Testis (tissue), 3 donors: Measurements from ENCODE around the gene TRIOBP. TPM values are rescaled to one million over a fixed set of nuclear protein-coding genes. Genes with fewer than 3 reads are reported as not detected.
A peak's percentile ranks its signal among the peaks of the same experiment; 100 is the strongest.

Experiments
- DNase-seq: peaks from one replicate; pipeline ENCODE4 v3.0.0-alpha.2; 2019
- H3K27ac ChIP-seq, 2 donors: fragments of 200-600 bp; sonication (generic); one replicate each; pipeline ENCODE4 v1.5.1; 2019
- H3K27me3 ChIP-seq: fragments of 200-600 bp; sonication (generic); one replicate; pipeline ENCODE4 v1.5.1; 2019
- H3K36me3 ChIP-seq: fragments of 200-600 bp; sonication (generic); one replicate; pipeline ENCODE4 v1.5.1; 2017; ENCODE audit warnings: low read depth; ENCODE audit errors: missing control alignments
- H3K4me1 ChIP-seq: fragments of 200-600 bp; sonication (generic); one replicate; pipeline ENCODE4 v1.5.1; 2019
- H3K4me3 ChIP-seq, 2 donors: fragments of 200-600 bp; sonication (generic); one replicate each; pipeline ENCODE4 v1.5.1; 2017 to 2019
- H3K9me3 ChIP-seq: fragments of 200-600 bp; sonication (generic); one replicate; pipeline ENCODE4 v1.5.1; 2017
- POLR2A ChIP-seq: fragments of 450-650 bp; IDR thresholded peaks from one replicate; pipeline ENCODE4 v1.6.1; 2017; ENCODE audit warnings: antibody characterized with exemption, mild to moderate bottlenecking, moderate library complexity
- WGBS, 2 donors: methylation state at CpG; one replicate each; pipeline ENCODE4 v1.1.5; 2018; 5-methylcytosine and 5-hydroxymethylcytosine counted together
- intact Hi-C: fragments of 100-400 bp; cut with DNase I; formaldehyde crosslinking; loops from one replicate; pipeline ENCODE4 v1.15.1; 2023; ENCODE audit warnings: low total_unique reads
- polyA plus RNA-seq: library from polyadenylated mRNA; stranded (reverse); fragments of 350-450 nt; fragmentation: Illumina TruSeq; extraction: RNeasy Lipid Tissue Mini Kit (QIAGEN cat#74804); gene quantifications from one replicate; pipeline ENCODE4 v1.2.3, GENCODE V29; 2014; ENCODE audit warnings: low read depth, low replicate concordance; ENCODE audit not compliant: insufficient read depth
- total RNA-seq, 2 donors: library from RNA; depleted of rRNA; stranded (reverse); fragments of >200 nt; gene quantifications; one replicate each; pipeline ENCODE4 v1.2.3, GENCODE V29; 2016
- TF ChIP-seq, protein P1 (sequence below), 3 experiments: fragments of 450-650 bp in 2 of 3; fragments of 200-600 bp in 1 of 3; sonication (generic) in 1 of 3; IDR thresholded peaks; one replicate each; pipeline ENCODE4 v1.5.1; 2016 to 2019; ENCODE audit warnings: antibody characterized with exemption in 3 of 3, mild to moderate bottlenecking in 2 of 3, moderate library complexity in 1 of 3

The TRIOBP gene
- total and polyA plus RNA-seq, 3 donors from 2014 or later, result 52.9 to 80.2 (median 74.0) TPM

DNA sequence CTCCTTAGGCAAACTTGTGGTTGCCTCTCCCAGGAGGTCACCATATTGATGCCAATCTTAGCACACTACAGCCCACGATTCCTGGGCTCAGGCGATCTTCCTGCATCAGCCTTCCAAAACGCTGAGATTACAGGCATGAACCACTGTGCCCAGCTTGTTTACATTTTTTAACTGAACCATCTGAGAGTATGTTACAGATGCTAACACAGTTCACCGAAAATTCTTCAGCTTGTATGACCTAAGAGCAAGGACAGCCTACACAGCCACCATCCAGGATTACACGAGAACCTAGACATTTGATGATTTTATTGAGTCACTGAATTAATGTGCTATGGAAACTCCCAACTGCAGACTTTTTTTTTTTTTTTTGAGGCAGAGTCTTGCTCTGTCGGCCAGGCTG is 27.3 kb upstream of the TRIOBP start:
- Histone ChIP-seq H3K4me1 (peaks cover 12% of the 10 kb centered on the region), H3K27me3 (no peaks in the 10 kb centered on the region), H3K36me3 (no peaks in the 10 kb centered on the region), H3K27ac (no peak overlapping the region), H3K4me3 (no peak overlapping the region), H3K9me3 (no peaks in the 10 kb centered on the region)
- intact Hi-C loops, result loop anchor here (10.0 kb wide), 1 partner anchor 125 kb away; no protein-coding TSS in a partner anchor
- WGBS, 2 donors, result 84 to 87% methylated on average over 6 of the region's 6 CpGs
- DNase-seq, result no peak
- TF ChIP-seq, protein P1, sequence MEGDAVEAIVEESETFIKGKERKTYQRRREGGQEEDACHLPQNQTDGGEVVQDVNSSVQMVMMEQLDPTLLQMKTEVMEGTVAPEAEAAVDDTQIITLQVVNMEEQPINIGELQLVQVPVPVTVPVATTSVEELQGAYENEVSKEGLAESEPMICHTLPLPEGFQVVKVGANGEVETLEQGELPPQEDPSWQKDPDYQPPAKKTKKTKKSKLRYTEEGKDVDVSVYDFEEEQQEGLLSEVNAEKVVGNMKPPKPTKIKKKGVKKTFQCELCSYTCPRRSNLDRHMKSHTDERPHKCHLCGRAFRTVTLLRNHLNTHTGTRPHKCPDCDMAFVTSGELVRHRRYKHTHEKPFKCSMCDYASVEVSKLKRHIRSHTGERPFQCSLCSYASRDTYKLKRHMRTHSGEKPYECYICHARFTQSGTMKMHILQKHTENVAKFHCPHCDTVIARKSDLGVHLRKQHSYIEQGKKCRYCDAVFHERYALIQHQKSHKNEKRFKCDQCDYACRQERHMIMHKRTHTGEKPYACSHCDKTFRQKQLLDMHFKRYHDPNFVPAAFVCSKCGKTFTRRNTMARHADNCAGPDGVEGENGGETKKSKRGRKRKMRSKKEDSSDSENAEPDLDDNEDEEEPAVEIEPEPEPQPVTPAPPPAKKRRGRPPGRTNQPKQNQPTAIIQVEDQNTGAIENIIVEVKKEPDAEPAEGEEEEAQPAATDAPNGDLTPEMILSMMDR (IDR thresholded peaks at IDR 0.05), result no peak
- TF ChIP-seq POLR2A, result no peak

DNA sequence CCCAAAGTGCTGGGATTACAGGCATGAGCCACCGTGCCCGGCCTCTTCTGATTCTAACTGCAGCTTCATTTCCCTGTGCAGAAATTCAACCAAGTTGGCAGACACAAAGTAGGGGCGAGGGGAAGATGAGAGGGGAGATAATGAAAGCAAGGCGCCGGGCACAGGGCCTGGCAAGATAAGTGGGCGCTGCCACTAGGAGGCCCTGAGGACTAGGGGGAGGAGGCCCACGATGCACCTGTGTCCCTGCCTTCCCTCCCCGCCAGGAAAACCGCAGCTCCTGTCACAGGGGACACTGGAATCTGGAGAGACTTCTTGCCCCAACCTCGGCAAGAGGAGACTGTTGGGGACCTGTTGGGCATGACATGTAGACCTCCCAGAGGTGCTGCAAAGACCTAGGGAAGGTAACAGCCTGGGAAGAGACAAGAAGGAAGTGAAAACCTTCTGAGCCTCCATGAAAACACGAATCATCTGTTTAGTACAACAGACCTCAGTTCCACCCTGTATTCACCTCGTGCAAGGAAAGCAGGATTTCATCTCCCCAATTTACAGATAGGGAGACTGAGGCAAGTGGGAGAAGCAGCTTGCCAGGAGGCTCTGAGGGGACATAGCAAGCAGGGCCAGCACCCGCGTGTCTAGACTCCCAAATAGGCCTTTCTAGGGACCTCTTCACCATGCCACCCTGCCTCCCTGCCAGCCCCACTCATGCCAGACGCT is 24.5 kb upstream of the TRIOBP start:
- 73 to 87% methylated on average over 13 to 15 of the region's 15 CpGs for WGBS, 2 donors
- H3K27ac ChIP-seq, result no peak overlapping the region
- no peaks in the 10 kb centered on the region for H3K27me3 ChIP-seq
- H3K4me3 ChIP-seq, result no peak overlapping the region
- no peak for DNase-seq
- peaks cover 18% of the 10 kb centered on the region for H3K4me1 ChIP-seq
- intact Hi-C loops, result no loop called here
- TF ChIP-seq POLR2A, result no peak
- TF ChIP-seq, protein P1 (IDR thresholded peaks at IDR 0.05), result no peak
- no peaks in the 10 kb centered on the region for H3K9me3 ChIP-seq
- no peaks in the 10 kb centered on the region for H3K36me3 ChIP-seq

DNA sequence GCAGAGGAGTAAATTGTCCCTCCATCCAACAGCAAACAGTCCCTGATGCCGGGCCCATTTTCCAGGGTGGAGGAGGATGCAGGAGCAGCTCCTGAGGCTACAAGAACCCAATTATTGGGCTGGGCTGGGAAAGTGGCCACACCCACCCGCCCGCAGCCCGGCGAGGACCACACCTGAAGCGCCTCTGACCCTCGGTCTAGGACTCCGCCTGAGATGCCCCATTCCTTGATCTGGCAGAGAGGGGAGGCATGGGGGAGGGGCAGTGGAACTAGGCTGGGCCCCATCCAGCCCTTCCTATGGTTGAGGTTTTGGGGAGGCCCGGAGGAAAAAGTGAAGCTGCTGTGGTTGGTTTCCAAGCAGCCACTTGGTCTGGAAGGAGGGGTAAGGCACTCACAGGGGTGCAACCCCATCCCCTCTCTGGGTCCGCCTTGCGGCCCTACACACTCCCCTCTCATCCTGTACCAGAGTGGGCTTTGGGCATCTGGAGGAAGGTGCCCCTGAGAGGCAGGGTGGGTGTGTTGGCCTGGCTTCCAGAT is 23.9 kb upstream of the TRIOBP start:
- Histone ChIP-seq H3K27ac (no peak overlapping the region), H3K36me3 (no peaks in the 10 kb centered on the region), H3K27me3 (no peaks in the 10 kb centered on the region), H3K9me3 (no peaks in the 10 kb centered on the region), H3K4me3 (no peak overlapping the region), H3K4me1 (peaks cover 25% of the 10 kb centered on the region)
- 85 to 100% methylated on average over 2 to 11 of the region's 11 CpGs for WGBS, 2 donors
- DNase-seq, result no peak
- no peak for TF ChIP-seq POLR2A
- TF ChIP-seq, protein P1 (IDR thresholded peaks at IDR 0.05), result no peak
- intact Hi-C loops, result no loop called here

DNA sequence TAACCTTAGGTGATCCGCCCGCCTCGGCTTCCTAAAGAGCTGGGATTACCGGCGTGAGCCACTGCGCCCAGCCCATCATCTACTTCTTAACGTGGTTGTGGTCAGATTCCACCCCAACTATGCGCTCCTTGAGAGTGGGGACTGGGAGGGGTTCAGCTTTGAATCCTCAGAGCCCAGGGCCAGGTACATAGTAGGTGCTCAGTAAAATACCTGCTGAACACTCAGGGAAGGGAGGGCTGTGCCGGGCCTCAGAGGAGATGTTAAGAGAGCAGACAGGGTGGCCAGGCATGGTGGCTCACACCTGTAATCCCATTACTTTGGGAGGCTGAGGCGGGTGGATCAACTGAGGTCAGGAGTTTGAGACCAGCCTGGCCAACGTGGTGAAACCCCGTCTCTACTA is 22.6 kb upstream of the TRIOBP start:
- Histone ChIP-seq H3K9me3 (no peaks in the 10 kb centered on the region), H3K36me3 (no peaks in the 10 kb centered on the region), H3K4me3 (no peak overlapping the region), H3K27me3 (no peaks in the 10 kb centered on the region), H3K4me1 (peaks cover 30% of the 10 kb centered on the region), H3K27ac (peak overlapping the region; percentile 88 to 92)
- DNase-seq, result no peak
- intact Hi-C loops, result no loop called here
- 80 to 84% methylated on average over 11 to 12 of the region's 12 CpGs for WGBS, 2 donors
- no peak for TF ChIP-seq POLR2A
- TF ChIP-seq, protein P1 (IDR thresholded peaks at IDR 0.05), result no peak
